DLD1 (cell line): ENCODE results near the gene CCT5.
"Not testable (repeated sequence)": the region's sequence is repeated elsewhere in the genome, so short reads cannot be mapped to it uniquely, and the experiment has no call there.

Source experiments
- in situ Hi-C: cut with HindIII; loops from 2 replicates; pipeline ENCODE4 v1.10.0; 2017; ENCODE audit warnings: low sequenced_read_pairs

The CCT5 gene

GRCh38 chr5:10297646-10298204 lies 47.6 kb downstream of the CCT5 start:
- in situ Hi-C loops, result no loop called here

DNA sequence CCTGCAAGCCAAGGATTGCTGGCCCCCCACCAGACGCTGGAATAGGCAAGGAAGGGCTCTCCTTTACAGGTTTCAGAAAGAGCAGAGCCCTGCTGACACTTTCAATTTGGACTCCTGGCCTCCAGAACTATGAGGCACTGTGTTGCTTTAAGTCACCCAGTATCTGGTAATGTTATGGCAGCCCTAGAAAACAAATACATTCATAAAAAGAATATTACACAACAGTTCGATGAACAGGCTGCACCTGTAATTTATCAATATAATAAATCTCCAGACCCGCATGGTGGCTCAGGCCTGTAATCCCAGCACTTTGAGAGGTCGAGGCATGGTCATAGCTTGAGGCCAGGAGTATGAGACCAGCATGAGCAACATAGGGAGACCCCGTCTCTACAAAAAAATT lies 50.2 kb downstream of the CCT5 start:
- in situ Hi-C loops, result no loop called here

GRCh38 chr5:10301266-10301665 lies 51.2 kb downstream of the CCT5 start:
- in situ Hi-C loops, result no loop called here

DNA sequence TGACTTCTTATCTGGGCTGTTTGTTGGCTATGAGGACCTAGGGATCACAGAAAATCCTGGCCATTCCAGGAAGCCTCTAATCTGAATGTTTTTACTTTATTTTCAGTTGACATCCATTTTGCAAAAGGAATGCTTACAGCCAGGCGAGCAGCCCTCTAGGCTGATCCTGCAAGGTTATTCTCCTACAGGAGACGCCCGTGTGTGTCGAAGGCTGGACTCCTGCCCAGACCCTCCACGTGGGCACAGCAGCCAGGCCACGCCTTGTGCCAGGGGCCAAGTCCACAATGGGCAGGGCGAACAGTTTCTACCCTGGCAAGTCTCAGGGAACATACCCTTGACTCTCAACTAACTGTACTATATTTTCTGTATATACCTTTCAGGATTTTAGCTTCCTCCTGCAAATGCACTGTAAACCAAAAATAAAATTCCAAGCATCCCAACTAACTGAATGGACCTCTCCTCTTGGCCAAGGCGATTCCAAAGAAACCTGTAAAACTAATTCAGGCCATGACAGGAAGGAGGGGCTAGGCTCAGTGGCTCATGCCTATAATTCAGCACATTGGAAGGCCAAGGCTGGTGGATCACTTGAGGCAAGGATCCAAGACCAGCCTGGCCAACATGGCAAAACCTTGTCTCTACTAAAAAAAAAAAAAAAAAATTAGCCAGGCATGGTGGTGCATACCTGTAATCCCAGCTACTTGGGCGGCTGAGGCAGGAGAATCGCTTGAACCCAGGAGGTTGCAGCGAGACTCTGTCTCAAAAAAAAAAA lies 51.9 kb downstream of the CCT5 start:
- in situ Hi-C loops, result no loop called here

DNA sequence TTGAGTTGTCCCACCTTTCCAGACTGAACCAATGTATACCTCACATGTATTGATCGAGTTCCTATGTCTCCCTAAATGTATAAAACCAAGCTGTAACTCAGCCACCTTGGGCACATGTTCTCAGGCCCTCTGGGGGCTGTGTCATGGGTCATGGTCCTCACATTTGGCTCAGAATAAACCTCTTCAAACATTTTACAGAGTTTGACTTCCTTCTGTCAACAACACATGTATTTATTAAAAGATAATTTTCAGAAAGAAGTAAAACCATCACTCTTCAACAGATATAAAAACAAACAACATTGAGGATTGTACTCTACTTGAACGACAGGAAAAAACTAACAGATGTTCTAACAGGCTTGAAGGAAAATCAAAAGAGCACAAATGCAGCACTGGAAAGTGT lies 53.1 kb downstream of the CCT5 start:
- in situ Hi-C loops, result no loop called here

DNA sequence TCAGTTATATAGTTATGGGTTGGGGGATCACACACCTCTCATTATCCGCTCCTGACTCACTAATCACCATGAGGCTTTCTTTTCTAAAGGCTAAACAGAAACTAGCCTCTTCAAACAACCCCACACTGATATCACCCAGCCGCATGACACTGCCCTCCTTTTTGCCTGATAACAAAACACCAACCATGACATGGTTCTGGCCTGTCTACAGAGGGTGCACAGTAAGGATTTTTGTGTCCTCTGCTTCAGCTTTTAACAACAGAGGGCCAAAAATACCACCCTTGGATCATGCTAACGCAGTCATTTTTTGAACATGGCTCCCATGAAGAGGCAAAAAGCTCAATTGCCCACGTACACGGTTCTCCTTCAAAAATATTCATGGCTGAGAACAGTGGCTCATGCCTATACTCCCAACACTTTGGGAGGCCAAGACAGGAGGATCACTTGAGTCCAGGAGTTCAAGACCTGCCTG lies 53.7 kb downstream of the CCT5 start:
- in situ Hi-C loops, result no loop called here

GRCh38 chr5:10304932-10305331 lies 54.9 kb downstream of the CCT5 start:
- in situ Hi-C loops, result no loop called here

DNA sequence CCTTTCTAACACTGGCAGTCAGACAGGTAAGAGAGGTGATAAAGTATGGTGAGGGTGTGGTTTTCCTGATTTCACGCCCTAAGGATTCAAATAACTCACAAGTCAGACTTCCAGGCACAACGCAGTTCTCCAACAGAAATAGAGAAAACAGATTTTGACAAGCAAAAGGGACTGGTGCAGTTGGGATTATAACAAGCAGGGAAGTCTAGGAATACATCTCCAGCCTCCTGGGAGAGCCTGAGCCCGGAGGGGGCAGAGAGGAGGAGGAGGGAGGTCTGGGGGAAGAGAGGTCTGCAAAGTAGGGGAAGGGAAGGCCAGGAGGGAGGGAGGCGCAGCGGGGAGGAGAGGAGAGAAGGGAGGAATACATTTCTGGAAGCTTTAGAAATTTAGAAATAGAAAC lies 56.0 kb downstream of the CCT5 start:
- in situ Hi-C loops, result no loop called here

GRCh38 chr5:10306806-10307205 lies 56.7 kb downstream of the CCT5 start:
- in situ Hi-C loops, result no loop called here

GRCh38 chr5:10307206-10308148 lies 57.4 kb downstream of the CCT5 start, which contains the start of gene CMBL:
Gene CMBL, minus strand, starts transcription at chr5:10307902. Its CDS starts 17,140 bp downstream, at chr5:10290762.
- in situ Hi-C loops, result no loop called here

- in situ Hi-C loops, result no loop called here
These were observed 58.8 kb downstream of the CCT5 start for GRCh38 chr5:10308844-10309243.

- in situ Hi-C loops, result no loop called here
These were observed 60.1 kb downstream of the CCT5 start for GRCh38 chr5:10310066-10310779.

GRCh38 chr5:10310835-10311570 lies 60.9 kb downstream of the CCT5 start:
- in situ Hi-C loops, result not testable (repeated sequence)

GRCh38 chr5:10311595-10312425 lies 61.7 kb downstream of the CCT5 start:
- in situ Hi-C loops, result no loop called here

DNA sequence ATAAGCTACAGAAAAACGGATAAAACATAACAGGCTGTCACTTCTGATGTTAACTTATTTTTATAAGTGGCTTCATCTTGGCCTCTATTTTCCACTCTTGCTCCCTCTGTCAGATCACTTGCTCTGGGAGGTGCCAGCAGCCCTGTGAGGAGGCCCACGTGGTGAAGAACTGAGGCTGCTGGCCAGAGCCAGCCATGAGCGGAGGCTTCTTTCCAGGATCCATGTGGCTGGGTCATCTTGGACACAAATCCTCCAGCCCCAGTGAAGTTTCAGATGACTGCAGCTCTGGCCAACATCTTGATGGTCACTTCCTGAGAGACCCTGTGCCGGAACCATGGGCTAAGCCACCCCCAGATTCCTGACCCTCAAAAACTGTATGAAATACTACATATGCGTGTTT lies 65.1 kb downstream of the CCT5 start:
- in situ Hi-C loops, result no loop called here
